Measurements from ENCODE around the gene SLC22A4.

Gene SLC22A4

GRCh38 chr5:132293992-132294727 lies at the start of gene SLC22A4:
Gene SLC22A4 (plus strand): TSS chr5:132294394. CDS start chr5:132294617, 223 bp downstream.
- peak; percentile 79 for DNase-seq

- no peak for DNase-seq
Measured at GRCh38 chr5:132245593-132245992, 48.6 kb upstream of the SLC22A4 start.

- no peak for DNase-seq
Measured at GRCh38 chr5:132246806-132247205, 47.4 kb upstream of the SLC22A4 start.

GRCh38 chr5:132250547-132250946 lies 43.6 kb upstream of the SLC22A4 start:
- DNase-seq = no peak

GRCh38 chr5:132251220-132251725 lies 42.9 kb upstream of the SLC22A4 start:
- DNase-seq = peak; percentile 0

GRCh38 chr5:132253008-132253441 lies 41.2 kb upstream of the SLC22A4 start:
- peak; percentile 1 for DNase-seq

GRCh38 chr5:132253452-132254320 lies 40.5 kb upstream of the SLC22A4 start:
- peak; percentile 0 for DNase-seq

GRCh38 chr5:132254321-132254977 lies 39.7 kb upstream of the SLC22A4 start:
- peak; percentile 0 for DNase-seq

- DNase-seq = peak; percentile 0
Measured at GRCh38 chr5:132256086-132256782, 38.0 kb upstream of the SLC22A4 start.

- DNase-seq = peak; percentile 1
Measured at GRCh38 chr5:132256783-132257130, 37.4 kb upstream of the SLC22A4 start.

GRCh38 chr5:132257131-132258101 lies 36.8 kb upstream of the SLC22A4 start, which contains the start of gene PDLIM4:
Gene PDLIM4 (plus strand): TSS chr5:132257696. CDS start chr5:132257735, 39 bp downstream.
- DNase-seq = peak; percentile 1

- DNase-seq = peak; percentile 1
Measured at GRCh38 chr5:132258102-132259068, 35.8 kb upstream of the SLC22A4 start.

- DNase-seq = peak; percentile 1
Measured at GRCh38 chr5:132259069-132259851, 34.9 kb upstream of the SLC22A4 start.

GRCh38 chr5:132260051-132260450 lies 34.1 kb upstream of the SLC22A4 start:
- no peak for DNase-seq

- DNase-seq = peak; percentile 44
Measured at GRCh38 chr5:132260714-132261551, 33.3 kb upstream of the SLC22A4 start.

- no peak for DNase-seq
Measured at GRCh38 chr5:132261881-132262845, 32.0 kb upstream of the SLC22A4 start.
